ENCODE results near the gene PTPRN2. TPM values are rescaled to one million over a fixed set of nuclear protein-coding genes. Genes with fewer than 3 reads are reported as not detected.

The PTPRN2 gene
- total RNA-seq, 1 experiment from 2014 or later, result 0.11 TPM

- CTCF ChIA-PET, result no interaction called here
- Histone ChIP-seq H3K4me1 (ENCODE audit: insufficient read depth, low read length, poor library complexity, severe bottlenecking) (no peaks in the 10 kb centered on the region), H3K36me3 (ENCODE audit: insufficient read depth, low read length, poor library complexity, severe bottlenecking) (no peaks in the 10 kb centered on the region), H3K27ac (ENCODE audit: low read depth, low read length, poor library complexity, severe bottlenecking) (no peak overlapping the region), H3K27me3 (replicated peaks; ENCODE audit: insufficient read depth, low read depth, low read length, poor library complexity) (no peaks in the 10 kb centered on the region), H3K9me3 (ENCODE audit: low read depth, low read length, poor library complexity, severe bottlenecking) (peaks cover 3% of the 10 kb centered on the region), H3K4me3 (ENCODE audit: low read depth, low read length, poor library complexity, severe bottlenecking) (no peak overlapping the region)
- TF ChIP-seq EZH2 (IDR thresholded peaks at IDR 0.05; ENCODE audit: borderline replicate concordance, low read depth, low read length, poor library complexity, severe bottlenecking), result no peak
- TF ChIP-seq, protein P1, sequence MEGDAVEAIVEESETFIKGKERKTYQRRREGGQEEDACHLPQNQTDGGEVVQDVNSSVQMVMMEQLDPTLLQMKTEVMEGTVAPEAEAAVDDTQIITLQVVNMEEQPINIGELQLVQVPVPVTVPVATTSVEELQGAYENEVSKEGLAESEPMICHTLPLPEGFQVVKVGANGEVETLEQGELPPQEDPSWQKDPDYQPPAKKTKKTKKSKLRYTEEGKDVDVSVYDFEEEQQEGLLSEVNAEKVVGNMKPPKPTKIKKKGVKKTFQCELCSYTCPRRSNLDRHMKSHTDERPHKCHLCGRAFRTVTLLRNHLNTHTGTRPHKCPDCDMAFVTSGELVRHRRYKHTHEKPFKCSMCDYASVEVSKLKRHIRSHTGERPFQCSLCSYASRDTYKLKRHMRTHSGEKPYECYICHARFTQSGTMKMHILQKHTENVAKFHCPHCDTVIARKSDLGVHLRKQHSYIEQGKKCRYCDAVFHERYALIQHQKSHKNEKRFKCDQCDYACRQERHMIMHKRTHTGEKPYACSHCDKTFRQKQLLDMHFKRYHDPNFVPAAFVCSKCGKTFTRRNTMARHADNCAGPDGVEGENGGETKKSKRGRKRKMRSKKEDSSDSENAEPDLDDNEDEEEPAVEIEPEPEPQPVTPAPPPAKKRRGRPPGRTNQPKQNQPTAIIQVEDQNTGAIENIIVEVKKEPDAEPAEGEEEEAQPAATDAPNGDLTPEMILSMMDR (conservative IDR thresholded peaks at IDR 0.05; ENCODE audit: low read depth, low read length), result no peak
- POLR2A ChIA-PET (ENCODE audit: low non-redundant PET), result no interaction called here
- intact Hi-C loops (cut with micrococcal nuclease; ENCODE audit: unreplicated experiment), result loop anchor here (2.0 kb wide), 1 partner anchor 54 kb away; no protein-coding TSS in a partner anchor
- no peak for DNase-seq (ENCODE audit: low spot score)
- BruUV-seq (replicated peaks), result no TSS peak
Measured at GRCh38 chr7:158408318-158408920, 179.2 kb downstream of the PTPRN2 start.

DNA sequence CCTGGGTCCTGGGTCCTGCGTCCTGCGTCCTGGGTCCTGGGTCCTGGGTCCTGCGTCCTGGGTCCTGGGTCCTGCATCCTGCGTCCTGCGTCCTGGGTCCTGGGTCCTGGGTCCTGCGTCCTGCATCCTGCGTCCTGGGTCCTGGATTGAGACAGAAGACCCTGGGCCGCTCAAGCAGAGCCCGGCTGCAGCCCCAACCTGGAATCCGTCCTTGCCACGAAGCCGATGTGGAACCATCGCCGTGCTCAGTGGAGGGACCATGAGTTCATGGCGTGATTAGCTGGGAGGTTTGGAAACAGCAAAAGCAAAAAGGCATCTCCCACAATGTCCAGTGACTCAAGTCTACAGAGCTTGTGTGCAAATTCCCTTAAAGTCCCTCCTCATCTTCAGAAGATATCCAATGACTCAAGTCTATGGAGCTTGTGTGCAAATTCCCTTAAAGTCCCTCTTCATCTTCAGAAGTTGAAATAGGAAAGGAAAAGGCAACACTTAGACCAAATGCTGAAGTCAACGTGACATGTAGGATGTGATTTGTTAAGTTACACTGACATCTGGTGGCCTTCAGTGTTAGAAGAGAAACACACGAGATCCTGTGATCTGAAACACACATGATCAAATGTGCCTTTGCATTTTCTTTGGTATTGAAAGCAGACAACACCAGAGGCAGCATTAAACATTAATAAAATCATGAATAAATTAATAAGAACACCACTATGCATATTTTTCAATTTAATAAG lies 179.9 kb downstream of the PTPRN2 start:
- TF ChIP-seq EZH2 (IDR thresholded peaks at IDR 0.05; ENCODE audit: borderline replicate concordance, low read depth, low read length, poor library complexity, severe bottlenecking), result no peak
- TF ChIP-seq, protein P1 (conservative IDR thresholded peaks at IDR 0.05; ENCODE audit: low read depth, low read length), result peak; percentile 46
- intact Hi-C loops (cut with micrococcal nuclease; ENCODE audit: unreplicated experiment), result loop anchor here (2.0 kb wide), 1 partner anchor 53 kb away; no protein-coding TSS in a partner anchor
- Histone ChIP-seq H3K4me3 (ENCODE audit: low read depth, low read length, poor library complexity, severe bottlenecking) (no peak overlapping the region), H3K4me1 (ENCODE audit: insufficient read depth, low read length, poor library complexity, severe bottlenecking) (no peaks in the 10 kb centered on the region), H3K27me3 (replicated peaks; ENCODE audit: insufficient read depth, low read depth, low read length, poor library complexity) (no peaks in the 10 kb centered on the region), H3K9me3 (ENCODE audit: low read depth, low read length, poor library complexity, severe bottlenecking) (peaks cover 3% of the 10 kb centered on the region), H3K27ac (ENCODE audit: low read depth, low read length, poor library complexity, severe bottlenecking) (no peak overlapping the region), H3K36me3 (ENCODE audit: insufficient read depth, low read length, poor library complexity, severe bottlenecking) (no peaks in the 10 kb centered on the region)
- no TSS peak for BruUV-seq (replicated peaks)
- CTCF ChIA-PET, result no interaction called here
- peak; percentile 15 for DNase-seq (ENCODE audit: low spot score)
- POLR2A ChIA-PET (ENCODE audit: low non-redundant PET), result no interaction called here

DNA sequence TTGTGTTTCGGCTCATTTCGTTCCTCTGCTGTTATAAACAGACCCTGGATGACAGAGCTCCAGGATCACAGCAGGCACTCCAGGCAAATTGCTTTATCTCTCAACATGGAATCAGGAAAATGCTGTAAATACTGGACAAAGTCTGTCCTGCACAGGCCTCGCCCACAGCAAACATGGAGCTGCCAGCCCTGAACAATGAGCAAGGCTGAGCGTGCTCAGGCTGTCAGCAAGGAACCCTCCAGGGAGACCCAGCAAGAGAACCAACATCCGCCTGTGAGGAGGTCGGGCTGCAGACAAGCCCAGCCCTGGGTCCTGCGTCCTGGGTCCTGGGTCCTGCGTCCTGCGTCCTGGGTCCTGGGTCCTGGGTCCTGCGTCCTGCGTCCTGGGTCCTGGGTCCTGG lies 180.8 kb downstream of the PTPRN2 start:
- no peaks in the 10 kb centered on the region for H3K4me1 ChIP-seq (ENCODE audit: insufficient read depth, low read length, poor library complexity, severe bottlenecking)
- BruUV-seq (replicated peaks), result no TSS peak
- H3K36me3 ChIP-seq (ENCODE audit: insufficient read depth, low read length, poor library complexity, severe bottlenecking), result no peaks in the 10 kb centered on the region
- H3K27me3 ChIP-seq (replicated peaks; ENCODE audit: insufficient read depth, low read depth, low read length, poor library complexity), result no peaks in the 10 kb centered on the region
- TF ChIP-seq, protein P1 (conservative IDR thresholded peaks at IDR 0.05; ENCODE audit: low read depth, low read length), result no peak
- no peak for TF ChIP-seq EZH2 (IDR thresholded peaks at IDR 0.05; ENCODE audit: borderline replicate concordance, low read depth, low read length, poor library complexity, severe bottlenecking)
- peaks cover 3% of the 10 kb centered on the region for H3K9me3 ChIP-seq (ENCODE audit: low read depth, low read length, poor library complexity, severe bottlenecking)
- no peak for DNase-seq (ENCODE audit: low spot score)
- intact Hi-C loops (cut with micrococcal nuclease; ENCODE audit: unreplicated experiment), result no loop called here
- H3K27ac ChIP-seq (ENCODE audit: low read depth, low read length, poor library complexity, severe bottlenecking), result no peak overlapping the region
- ChIA-PET POLR2A (ENCODE audit: low non-redundant PET) (no interaction called here), CTCF (no interaction called here)
- H3K4me3 ChIP-seq (ENCODE audit: low read depth, low read length, poor library complexity, severe bottlenecking), result no peak overlapping the region

All from A673 (cell line).